GM19035 (cell line): ENCODE results near the gene USP24.

Experiments
- ATAC-seq: cut with Tn5 transposase; IDR thresholded peaks from one replicate; pipeline ENCODE4 v1.9.1; 2021; ENCODE audit not compliant: unreplicated experiment

The USP24 gene

GRCh38 chr1:55073187-55073916 is 141.8 kb downstream of the USP24 start:
- no peak for ATAC-seq

DNA sequence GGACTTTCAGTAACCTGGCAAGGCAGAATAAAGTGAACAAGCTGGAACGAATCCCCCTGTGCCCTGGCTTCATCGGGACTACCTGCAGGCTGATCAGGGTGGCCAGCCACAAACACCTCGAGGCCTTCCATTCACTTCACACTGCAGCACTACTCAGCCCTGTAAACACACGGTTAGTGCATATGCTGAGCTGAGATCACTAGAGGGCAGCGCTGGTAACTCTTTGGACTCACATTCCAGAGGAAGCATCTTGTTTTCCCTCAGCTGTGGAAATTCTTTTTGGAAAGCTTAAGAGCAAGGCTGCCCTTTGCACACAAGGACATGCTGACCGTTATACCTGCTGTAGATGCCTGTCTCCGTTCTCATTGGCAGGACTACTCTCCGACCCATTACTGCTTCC is 143.7 kb downstream of the USP24 start:
- no peak for ATAC-seq

GRCh38 chr1:55070293-55071164 is 144.6 kb downstream of the USP24 start:
- no peak for ATAC-seq

DNA sequence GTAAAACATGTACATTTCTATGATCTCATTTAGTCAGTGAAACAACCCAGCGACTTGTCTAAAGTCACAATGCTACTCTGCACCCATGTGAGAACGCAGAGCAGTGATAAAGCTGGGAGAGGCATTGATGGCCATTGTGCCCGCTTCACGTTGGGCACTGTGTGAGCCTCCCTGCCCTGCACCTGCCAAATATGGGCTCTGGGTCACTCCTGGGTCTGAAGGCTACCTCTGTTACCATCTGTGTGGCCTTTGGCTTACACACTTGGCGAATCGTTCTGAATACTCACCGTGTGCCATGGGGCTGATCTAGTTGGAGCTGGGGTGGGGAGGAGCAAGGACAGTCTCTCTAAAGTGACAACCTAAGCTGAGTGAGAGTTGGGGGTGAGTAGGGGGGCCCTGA is 145.9 kb downstream of the USP24 start:
- ATAC-seq: no peak

DNA sequence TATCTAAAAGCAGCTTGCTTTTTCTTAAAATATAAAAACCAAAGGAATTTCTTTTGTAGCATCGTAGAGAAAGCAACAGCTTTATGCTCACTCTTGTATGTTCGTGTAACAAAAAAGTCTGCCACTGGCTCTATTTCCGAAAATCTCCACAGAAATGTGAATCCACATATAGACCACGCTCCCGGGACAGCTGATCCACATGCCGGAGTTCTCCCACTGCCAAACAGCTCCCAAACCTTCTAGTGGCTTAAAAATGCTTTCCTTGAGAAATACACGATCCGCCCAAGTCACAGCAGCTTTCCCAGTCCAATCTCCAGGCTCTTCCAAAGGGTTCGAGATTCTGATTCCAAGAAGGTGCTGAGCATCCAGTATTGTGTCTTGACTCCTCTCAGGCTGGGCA is 146.5 kb downstream of the USP24 start:
- ATAC-seq: no peak

DNA sequence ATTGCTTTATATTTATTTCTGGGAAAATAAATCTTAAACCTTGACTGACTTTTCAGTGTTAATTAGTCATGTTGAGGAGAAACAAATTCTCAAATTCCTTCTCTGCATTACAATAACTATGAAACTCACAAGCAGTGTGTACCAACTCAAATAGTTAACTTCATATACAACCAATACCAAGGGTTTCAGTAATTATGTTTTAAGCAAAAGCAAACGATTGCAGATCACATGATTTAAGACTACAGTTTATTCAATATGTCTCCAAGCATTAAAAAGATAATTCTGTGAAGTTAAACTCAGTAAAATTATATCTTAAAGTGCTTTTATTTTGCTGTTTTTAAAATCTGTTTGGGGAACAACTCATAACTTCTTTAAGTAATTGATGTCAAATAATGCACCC is 147.2 kb downstream of the USP24 start:
- no peak for ATAC-seq

- ATAC-seq: no peak
Observed at GRCh38 chr1:55067022-55067778, 148.0 kb downstream of the USP24 start.

DNA sequence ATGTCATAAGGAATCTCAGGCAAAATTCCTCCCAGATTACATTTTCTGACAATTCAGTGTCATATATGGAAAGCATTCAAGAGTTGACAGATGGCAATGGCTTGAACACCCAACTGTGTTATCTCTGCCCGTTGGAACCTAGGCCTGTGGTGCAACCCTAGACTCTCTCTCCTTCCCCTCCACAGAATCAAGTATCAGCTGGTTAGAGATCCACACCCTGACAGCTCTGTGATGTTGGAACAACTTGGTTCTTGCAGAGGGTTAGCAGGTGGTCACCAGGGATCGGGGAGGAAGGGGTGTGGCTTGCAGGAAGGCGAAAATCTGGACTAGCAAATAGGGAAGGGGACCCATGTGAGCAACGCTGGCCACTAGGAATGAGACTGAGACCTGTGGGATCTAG is 149.5 kb downstream of the USP24 start:
- ATAC-seq: no peak

GRCh38 chr1:55064861-55065263 is 150.3 kb downstream of the USP24 start:
- no peak for ATAC-seq

GRCh38 chr1:55064071-55064581 is 151.0 kb downstream of the USP24 start:
- ATAC-seq: no peak

DNA sequence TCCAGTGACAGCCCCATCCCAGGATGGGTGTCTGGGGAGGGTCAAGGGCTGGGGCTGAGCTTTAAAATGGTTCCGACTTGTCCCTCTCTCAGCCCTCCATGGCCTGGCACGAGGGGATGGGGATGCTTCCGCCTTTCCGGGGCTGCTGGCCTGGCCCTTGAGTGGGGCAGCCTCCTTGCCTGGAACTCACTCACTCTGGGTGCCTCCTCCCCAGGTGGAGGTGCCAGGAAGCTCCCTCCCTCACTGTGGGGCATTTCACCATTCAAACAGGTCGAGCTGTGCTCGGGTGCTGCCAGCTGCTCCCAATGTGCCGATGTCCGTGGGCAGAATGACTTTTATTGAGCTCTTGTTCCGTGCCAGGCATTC is 151.6 kb downstream of the USP24 start:
- no peak for ATAC-seq

GRCh38 chr1:55062801-55063576 is 152.2 kb downstream of the USP24 start:
- no peak for ATAC-seq

DNA sequence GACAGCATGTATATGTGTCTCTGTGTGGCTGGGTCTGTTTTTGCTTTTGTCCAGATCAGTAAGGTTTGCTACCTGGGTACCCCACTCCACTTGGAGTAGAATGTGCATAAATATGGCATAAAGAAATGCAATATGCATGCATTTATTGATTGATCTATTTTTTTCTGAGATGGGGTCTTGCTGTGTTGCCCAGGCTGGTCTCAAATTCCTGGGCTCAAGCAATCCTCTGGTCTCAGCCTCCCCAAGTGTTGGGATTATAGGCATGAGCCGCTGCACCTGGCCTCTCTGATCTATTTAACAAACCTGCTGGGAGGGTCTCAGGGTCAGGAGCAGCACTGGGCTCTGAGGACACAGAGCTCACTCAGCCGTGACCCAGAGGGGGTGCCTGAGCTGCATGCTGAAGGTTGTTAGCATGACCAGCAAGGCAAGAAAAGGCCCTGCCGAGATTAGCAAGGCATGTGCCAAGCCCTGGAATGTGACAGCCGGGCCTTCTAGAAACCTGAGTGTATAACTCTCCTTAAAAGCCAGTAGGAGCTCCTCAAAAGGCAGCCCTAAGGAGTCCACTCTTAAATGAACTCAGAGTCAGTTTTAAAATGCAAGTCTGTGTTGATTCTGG is 153.3 kb downstream of the USP24 start:
- ATAC-seq: no peak

- no peak for ATAC-seq
Observed at GRCh38 chr1:55061000-55061705, 154.0 kb downstream of the USP24 start.

- no peak for ATAC-seq
Observed at GRCh38 chr1:55060133-55060999, 154.8 kb downstream of the USP24 start.

DNA sequence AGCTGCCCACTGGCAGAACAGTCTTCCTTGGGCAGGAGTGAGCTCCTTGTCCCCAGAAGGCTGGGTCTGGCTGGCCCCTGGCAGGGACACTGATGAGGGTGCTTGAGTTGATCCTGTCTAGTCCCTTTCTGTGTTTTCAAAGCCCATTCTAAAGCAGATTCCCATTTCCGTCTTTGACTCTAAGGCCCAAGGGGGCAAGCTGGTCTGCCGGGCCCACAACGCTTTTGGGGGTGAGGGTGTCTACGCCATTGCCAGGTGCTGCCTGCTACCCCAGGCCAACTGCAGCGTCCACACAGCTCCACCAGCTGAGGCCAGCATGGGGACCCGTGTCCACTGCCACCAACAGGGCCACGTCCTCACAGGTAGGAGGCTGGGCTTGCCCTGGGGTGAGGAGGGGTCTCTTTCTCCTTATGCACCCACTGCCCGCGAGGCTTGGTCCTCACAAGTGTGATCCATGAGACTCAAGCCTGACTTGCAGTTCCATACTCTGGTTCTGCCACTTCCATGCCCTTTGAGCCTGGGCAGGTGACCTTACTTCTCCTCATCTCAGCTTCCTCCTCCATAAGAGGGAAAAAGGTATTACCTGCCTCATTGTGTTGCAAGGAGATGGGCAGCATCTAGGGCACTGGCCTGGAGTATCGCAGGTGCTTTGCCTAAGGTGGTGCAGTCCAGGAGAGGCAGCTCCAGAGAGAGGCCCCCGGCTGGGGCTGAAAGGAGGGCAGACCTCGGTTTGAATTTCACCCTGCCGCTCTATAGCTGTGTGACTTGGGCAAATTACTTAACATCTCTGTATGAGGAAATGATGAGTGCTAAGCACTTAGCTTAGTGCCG is 155.6 kb downstream of the USP24 start:
- no peak for ATAC-seq

DNA sequence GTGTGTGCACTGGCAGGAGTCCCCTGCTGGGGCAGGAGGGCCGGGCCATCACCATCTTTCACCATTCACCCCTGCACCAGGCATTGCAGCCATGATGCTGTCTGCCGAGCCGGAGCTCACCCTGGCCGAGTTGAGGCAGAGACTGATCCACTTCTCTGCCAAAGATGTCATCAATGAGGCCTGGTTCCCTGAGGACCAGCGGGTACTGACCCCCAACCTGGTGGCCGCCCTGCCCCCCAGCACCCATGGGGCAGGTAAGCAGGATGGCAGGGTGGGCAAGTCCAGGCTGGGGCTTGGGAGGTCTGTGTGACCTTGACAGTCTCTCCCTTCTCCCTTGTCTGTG is 157.2 kb downstream of the USP24 start:
- ATAC-seq: no peak
